Renal pelvis (tissue), 4 donors: ENCODE measurements around the gene NR6A1. TPM values are rescaled to one million over a fixed set of nuclear protein-coding genes. Genes with fewer than 3 reads are reported as not detected.

Experiments used
- DNase-seq: peaks from one replicate; pipeline ENCODE4 v3.0.0-alpha.2; 2013
- polyA plus RNA-seq, 3 donors: library from polyadenylated mRNA; unstranded; fragments of 120-200 nt; gene quantifications; one replicate each; pipeline ENCODE4 v1.2.1, GENCODE V29; 2013; ENCODE audit not compliant: insufficient read length in 3 of 3

Gene NR6A1
- polyA plus RNA-seq, 3 donors, result 1.0 to 1.9 (median 1.6) TPM

- no peak for DNase-seq
Observed at GRCh38 chr9:124726886-124727285, 44.2 kb downstream of the NR6A1 start.

DNA sequence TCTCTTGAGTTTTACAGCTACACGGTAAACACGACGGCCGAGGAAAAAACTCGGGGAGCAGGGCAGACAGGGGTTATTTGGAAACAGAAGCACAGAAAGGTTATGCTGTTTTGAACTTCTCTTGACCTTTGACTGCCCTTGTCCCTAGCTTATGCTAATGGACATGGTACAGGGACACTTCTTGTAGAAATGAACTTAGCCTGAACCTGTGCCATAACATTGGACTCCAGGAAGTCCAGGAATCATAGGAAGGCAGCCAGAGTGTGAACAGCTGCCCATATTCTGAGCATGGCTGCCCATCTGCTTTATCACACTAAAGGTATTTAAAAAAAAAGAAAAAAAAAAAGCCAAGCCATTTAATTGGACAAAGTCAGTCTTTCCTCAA lies 46.1 kb downstream of the NR6A1 start:
- no peak for DNase-seq

DNA sequence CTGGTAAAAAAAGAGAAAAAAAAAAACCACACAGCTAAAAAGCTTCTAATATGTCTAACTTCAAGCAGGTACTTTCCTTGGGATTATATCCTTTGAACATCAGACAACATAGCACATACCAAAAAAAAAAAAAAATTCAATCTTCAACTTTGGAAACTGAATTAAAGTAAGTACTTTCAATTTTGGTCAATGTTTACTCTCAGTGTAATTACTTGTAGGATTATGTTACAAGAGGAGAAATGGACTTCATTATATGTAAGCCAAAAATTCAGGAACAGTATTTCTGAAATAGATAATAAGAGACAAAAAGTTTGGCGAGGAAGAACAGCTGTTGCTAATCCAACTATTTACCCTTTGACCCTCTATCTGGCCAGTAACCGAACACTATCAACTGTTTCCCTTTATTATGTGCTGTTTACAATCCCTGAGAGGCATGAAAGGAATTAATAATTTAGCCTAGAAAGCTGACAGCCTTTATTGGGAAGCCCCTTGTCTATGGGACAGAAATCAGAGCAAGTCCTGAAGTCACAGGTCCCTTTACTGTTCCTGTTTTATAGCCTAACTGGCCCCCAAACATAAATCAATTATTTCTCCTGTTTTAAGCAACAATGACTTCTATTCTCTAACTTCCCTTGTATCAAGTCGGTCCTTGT lies 46.6 kb downstream of the NR6A1 start:
- DNase-seq, result peak; percentile 8

GRCh38 chr9:124723352-124723751 lies 47.8 kb downstream of the NR6A1 start:
- no peak for DNase-seq

- no peak for DNase-seq
Observed at GRCh38 chr9:124721109-124721906, 49.8 kb downstream of the NR6A1 start.

DNA sequence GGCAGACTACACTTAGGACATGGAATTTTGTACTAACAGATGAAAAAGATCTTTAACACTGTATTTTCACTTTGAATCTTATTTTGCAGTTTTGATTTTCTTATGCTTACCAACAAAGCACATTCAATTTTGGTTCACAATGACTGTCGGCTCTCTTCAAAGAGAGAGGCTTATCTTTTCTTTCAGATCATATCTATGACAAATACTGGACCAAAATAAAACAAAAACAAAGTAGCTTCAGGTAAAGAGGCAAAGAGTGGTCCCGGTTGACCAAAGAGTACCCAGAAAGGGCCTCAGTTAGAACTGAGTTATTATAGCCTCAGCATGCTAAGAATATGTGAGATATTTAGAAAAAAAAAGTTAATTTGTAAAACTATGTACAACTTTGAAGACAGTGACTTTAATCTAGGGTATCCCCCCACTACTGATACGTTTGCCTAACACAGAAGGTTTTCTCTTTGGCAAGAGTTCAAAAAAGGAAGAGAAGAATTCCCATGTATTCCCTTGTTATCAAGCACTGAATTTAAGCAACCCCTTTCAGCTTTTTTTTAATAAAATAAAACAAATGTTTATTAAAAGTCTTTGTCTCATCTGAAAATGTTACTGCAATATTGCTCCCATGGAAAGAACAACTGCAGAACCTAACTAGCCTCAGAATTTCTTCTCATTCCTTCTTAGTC lies 50.5 kb downstream of the NR6A1 start:
- DNase-seq, result no peak

DNA sequence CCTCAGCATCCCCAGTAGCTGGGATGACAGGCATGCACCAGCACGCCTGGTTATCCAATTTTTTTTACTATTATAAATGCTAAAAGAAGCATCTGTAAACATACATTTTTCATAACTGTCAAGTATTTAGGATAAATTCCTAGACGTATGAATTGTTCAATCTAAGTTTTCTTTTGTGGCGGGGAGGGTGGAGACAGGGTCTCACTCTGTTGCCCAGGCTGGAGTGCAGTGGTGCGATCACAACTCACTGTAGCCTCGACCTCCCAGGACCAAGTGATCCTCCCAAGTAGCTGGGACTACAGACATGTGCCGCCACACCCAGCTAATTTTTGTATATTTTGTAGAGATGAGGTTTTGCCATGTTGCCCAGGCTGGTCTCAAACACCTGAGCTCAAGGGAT lies 52.2 kb downstream of the NR6A1 start:
- no peak for DNase-seq

DNA sequence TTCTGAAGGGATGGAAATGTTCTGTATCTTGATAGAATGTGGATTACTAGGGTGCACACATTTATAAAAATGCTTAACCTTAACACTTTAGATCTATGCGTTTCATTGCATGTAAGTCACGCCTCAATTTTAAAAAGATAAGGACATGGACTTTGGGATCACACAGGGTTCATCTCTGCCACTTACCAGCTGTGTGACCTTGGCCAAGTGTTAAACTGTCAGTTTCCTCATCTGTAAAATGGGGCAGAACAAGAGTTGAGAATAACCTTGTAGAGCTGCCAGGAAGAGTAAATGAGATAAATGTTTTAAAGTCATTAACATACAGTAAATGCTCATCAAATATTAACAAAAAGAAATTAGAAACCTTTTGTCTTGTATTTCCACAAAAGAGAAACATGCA lies 53.5 kb downstream of the NR6A1 start:
- DNase-seq, result no peak

DNA sequence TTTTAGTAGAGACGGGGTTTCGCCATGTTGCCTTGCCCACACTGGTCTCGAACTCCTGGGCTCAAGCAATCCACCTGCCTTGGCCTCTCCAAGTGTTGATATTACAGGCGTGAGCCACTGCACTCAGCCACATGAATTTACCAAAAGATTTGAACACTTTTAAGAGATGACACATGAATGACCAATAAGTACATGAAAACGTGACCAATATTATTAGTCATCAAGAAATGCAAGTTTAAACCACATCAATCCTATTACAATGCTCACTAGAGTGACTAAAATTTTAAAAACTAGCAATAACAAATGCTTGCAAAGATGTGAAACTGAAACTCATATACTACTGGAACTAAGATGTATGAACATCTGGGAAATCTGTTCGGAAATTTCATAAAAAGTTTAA lies 54.3 kb downstream of the NR6A1 start:
- no peak for DNase-seq

DNA sequence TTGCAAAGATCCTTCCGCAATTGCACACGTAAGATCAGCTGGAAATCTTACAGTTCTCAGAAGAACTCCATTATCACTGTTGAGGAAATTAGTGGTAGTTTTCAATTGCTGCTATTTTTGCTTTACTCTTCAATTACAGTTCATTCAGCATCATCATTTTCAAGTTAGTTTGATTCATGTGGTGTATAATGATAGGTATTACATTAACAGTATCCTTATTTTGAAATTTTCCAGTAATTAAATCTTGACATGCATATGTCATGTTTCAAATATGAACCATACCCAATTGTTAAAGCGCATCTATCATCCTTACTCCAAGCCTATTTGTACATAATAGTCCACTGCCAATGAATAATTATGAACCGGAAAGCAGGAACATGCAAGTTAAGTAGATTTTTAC lies 60.3 kb downstream of the NR6A1 start:
- no peak for DNase-seq

GRCh38 chr9:124709292-124709690 lies 61.8 kb downstream of the NR6A1 start:
- DNase-seq, result no peak

DNA sequence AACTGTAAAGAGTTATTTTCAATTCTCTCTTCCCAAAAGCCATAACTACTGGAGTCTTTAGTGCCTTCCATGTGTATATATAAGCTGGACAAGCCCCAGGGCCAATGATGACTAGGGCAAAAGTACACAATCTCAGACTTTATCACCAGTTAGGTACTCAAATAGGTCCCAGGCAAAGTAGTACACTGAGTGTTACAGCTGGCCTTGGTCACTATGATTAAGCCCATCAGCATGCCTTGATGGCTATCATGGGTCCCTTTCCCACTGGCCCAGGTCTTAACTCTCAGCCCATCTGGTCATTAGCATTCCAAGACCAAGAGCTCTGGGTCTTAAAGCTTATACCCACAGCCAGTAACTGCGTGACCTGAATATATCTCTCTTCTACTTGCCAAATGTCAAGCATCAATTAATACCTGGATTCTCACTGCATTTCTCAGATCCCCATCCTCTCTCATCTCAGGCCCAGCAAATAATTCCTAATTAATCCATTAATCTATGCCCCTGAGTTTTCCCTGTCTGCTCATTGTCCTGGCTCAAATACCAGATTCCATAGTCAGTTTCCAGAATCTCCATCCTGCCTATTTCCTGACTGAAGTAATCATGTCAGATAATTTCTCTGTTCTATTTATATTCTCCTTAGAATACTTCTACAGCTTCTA lies 62.3 kb downstream of the NR6A1 start:
- DNase-seq, result no peak

DNA sequence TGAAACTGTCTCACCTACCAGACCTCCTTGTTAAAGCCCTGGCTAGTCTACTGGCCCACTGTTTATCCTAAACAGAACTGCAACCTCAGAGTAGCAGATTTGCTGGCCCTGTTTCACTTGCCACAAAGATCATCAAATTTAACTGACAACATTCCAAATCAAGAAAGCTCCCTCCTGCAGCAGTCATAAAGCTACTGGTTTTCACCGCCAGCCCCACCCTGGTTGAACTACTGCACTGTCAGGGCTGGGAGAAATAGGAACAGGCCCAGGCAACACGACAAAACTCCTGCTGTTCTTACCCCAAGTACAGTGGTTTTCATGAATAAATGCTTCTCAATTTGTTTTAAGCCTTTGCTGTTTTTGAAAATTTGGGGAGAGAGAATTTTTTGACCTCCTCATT lies 63.0 kb downstream of the NR6A1 start:
- no peak for DNase-seq

GRCh38 chr9:124707666-124708065 lies 63.4 kb downstream of the NR6A1 start:
- no peak for DNase-seq

GRCh38 chr9:124706685-124707084 lies 64.4 kb downstream of the NR6A1 start:
- no peak for DNase-seq

- DNase-seq, result no peak
Observed at GRCh38 chr9:124699575-124699974, 71.5 kb downstream of the NR6A1 start.

DNA sequence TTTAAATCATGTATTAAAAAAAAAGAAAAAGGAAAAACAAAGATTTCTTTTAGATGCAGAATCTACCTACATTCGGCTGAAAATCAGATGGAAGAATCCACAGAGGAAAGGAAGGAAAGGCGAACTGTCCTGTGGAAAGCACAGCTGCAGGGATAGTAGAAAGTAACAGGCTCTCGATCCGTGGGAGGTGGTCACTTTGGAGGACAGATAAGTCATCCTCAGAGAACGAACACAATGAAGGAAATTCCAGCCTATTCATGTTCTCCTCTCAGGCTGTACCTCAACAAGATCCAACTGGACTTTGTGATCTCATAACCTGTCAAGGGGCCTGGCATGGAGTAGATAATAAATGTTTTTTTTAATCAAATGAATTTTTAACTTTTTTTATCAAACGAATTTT lies 72.8 kb downstream of the NR6A1 start:
- DNase-seq, result no peak

DNA sequence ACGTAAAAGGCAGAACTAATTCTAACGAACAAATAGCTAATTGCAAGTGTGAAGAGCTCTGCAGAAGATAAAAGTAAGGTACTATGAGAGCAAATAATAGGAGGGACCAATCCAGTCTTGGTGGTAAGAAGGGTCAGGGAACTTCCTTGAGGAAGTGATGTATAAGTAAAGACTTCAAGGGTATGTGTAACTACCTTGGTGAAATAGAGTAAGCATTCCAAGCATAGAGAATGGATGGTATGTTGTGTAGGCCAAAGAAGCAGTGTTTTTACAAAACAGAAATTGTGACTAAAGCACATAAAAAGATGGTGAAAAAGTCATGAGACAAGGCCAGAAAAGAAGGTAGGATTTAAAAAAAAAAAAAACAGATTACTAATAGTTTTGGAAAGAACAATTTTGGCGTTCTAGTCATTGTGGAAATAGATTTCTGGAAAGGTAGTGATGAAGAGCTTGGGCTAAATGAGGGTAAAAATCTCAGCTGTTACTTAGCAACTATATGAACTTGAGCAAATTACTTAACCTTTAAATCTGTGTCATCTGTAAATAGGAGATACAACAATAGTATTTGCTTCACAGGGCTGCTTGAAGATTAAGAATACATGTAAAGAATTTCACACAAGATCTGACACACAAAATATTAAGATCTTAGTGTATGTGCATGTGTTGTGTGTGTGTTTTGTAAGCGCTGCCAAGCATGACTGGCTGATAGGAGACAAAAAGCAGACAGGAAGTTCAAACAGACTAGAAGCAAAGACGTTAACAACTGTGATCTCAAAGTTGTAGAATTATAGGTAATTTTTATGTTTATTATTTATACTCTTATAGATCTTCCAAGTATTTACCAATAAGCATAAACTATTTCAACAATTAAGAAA lies 73.5 kb downstream of the NR6A1 start:
- DNase-seq, result no peak

- no peak for DNase-seq
Observed at GRCh38 chr9:124696101-124696500, 75.0 kb downstream of the NR6A1 start.

- DNase-seq, result no peak
Observed at GRCh38 chr9:124695280-124695890, 75.7 kb downstream of the NR6A1 start.
